Inferior parietal cortex (tissue), 1 donor: ENCODE measurements around the gene WNT3.
"Not testable (repeated sequence)": the region's sequence is repeated elsewhere in the genome, so short reads cannot be mapped to it uniquely, and the experiment has no call there.

ENCODE experiments used
- DNase-seq: peaks from one replicate; pipeline ENCODE4 v3.0.0-alpha.2; 2016; ENCODE audit errors: extremely low spot score

WNT3 gene

GRCh38 chr17:46813920-46814319 is 4.6 kb downstream of the WNT3 start:
- no peak for DNase-seq

- DNase-seq, result no peak
Observed at GRCh38 chr17:46812624-46813318, 5.7 kb downstream of the WNT3 start.

GRCh38 chr17:46811978-46812583 is 6.4 kb downstream of the WNT3 start:
- DNase-seq, result no peak

GRCh38 chr17:46810837-46811236 is 7.7 kb downstream of the WNT3 start:
- DNase-seq, result no peak

DNA sequence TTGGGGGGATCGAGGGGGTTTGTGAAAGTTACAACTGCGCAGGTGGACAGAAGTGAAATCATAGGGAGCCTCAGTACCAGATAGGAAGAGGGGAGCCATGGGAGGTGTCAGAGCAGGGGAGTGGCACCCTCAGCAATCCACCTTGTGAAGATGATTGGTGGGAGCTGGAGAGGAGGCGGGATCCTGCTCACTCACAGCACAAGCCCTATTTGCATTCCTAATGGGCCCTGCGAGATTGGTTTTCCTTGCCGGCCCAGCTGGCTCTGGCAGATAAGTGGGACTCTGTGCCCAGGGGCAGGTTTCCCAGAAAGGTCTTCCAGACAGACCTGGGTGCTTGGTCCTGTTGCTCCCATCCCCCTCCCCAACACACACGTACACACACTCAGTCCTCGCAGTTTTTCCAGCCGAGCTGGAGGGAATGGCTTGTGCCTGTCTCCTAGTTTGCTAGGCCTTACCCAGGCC is 9.4 kb downstream of the WNT3 start:
- no peak for DNase-seq

DNA sequence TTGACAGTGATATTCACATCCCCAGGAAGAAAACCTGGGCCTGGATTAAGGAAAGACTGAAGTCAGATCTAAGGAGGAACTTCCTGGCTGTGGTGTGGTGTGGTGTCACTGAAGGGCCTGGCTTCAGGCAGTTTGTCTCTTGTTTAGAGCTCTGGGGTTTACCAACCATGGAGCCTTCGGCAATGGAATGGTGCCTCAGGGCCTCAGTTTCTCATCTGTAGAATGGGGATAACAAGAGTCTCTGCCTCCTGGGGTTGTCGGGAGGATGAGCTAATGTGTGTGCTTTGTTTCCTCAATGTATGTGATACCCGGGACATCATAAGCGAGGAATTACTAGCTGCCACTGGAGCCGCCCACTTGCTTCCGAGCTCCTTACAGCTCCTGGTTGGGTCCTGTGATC is 12.7 kb downstream of the WNT3 start:
- no peak for DNase-seq

- DNase-seq, result no peak
Observed at GRCh38 chr17:46803544-46803943, 14.9 kb downstream of the WNT3 start.

GRCh38 chr17:46802800-46803199 is 15.7 kb downstream of the WNT3 start:
- no peak for DNase-seq

GRCh38 chr17:46800573-46800972 is 17.9 kb downstream of the WNT3 start:
- no peak for DNase-seq

DNA sequence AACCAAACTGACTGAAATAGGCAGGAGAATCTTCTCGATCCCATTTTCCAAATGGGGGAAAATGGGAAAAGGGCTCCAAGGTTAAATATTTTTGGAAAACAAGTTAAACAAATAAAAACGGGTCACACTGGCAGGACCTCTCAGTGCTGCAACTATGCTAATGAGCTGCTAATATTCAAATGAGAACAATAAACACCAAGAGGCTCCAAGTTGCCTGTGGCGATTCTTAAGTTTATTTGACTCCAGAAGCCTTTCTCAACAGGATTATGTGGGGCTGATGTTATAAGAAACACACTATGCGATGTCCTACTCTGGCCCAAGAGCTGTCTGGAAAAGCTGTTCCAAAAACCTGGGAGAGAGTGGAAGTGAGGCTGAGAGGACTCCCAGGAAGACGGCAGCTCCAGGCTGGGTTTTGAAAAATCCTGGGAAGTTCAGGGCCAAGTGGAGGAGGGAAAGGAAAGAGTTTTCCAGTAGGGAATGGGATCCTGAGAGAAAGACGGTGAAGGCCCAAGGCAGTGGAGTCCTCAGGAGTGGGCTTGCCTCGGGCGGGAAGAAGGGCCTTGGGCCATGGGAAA is 21.4 kb downstream of the WNT3 start:
- DNase-seq, result no peak

GRCh38 chr17:46796524-46796923 is 22.0 kb downstream of the WNT3 start:
- DNase-seq, result no peak

DNA sequence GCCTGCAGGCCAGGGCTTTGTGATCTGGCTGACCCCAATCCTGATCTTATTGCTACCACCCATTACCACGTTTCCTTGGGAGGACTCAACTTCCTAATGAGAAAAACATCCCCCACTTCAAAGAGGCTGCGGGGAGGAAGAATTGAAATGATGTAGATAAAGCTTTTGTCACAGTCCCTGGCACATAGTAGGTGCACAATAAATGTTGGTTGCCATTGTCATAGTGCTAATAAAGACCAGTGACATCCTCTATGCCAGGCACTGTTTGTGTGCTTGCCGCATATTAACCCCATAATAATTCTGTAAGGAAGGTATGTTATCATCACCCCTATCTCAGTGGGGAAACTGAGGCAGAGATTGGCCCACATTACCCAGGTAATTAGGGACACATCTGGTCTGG is 22.4 kb downstream of the WNT3 start:
- no peak for DNase-seq

DNA sequence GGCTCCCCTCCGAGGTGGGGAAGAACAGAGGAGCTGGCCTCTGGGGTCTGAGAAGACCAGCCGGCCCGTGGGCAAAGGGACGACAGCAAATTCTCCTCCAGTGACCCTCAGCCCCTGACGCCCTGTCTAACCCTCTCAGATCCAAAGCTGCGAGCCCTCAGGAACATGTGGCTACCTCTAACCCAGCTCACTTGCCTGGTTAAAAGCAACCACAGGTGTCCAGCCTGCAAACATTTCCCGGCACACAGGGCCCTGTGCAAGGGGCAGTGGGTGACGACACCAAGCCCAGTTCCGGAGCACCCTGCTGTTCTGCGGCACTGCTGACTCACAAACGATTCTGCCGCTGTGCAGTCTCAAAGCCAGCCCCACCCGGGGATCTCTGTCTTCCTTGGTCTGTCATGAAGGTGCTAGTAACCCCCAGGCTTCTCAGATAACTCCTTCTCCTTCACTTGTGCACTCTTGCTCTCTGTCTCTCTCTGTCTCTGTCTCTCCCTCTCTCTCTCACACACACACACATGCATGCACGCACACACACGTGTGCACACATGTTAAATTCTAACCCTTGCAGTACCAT is 23.0 kb downstream of the WNT3 start:
- no peak for DNase-seq

GRCh38 chr17:46794318-46794717 is 24.2 kb downstream of the WNT3 start:
- DNase-seq, result no peak

GRCh38 chr17:46793541-46793940 is 25.0 kb downstream of the WNT3 start:
- DNase-seq, result no peak

- not testable (repeated sequence) for DNase-seq
Observed at GRCh38 chr17:46793023-46793422, 25.5 kb downstream of the WNT3 start.

DNA sequence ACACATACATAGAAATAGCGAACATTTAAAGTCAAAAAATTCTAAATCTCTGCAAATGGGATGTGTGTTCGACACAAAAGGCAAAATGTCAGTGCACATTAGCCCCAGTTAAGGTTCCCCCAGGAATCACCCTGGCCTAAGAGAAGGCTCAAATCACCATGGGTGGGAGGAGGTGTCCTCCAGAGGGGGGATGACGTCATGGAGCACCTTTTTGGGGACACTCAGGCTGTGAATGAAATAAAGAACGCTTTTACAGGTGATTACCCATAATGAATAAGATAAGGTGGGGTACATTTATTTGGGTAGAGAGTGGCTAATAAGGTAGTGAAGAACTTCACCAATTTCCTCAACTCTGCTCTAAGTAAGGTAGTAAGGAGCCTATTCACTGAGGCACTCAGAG is 26.4 kb downstream of the WNT3 start:
- DNase-seq, result no peak

DNA sequence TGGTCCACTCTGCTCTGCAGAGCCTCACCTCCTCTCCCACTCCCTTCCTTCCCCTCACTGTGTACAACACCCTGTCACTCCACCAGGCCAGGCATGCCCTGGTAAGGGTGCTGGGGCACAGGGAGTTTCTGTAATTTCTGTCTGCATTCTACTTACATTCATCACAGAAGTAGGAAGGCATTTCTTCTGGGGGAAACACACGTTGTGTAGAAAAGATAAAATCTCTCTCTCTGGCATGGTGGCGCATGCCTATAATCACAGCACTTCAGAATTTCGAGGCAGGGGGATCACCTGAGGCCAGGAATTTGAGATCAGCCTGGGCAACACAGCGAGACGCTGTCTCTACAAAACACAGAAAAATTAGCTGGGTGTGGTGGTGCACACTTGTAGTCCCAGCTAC is 27.0 kb downstream of the WNT3 start:
- DNase-seq, result no peak

DNA sequence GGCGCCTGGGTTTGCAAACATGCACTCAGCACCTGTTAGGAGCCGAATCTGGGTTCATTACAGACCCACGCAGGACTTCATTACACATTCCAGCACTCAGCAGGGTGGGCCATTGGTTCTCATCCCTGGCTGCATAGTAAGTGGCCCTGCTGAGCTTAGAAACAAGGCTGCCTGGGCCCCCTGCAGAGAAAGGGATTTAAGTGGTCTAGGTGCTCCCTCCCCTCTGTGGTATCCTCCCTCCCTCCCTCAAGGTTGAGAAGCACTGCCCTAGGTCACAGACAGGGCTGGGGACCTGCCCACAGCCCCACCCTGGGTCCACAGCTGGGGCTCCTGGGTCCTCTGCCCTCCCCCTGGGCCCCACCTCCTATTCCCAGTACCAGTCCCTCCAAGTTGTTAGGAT is 28.3 kb downstream of the WNT3 start:
- DNase-seq, result no peak

- no peak for DNase-seq
Observed at GRCh38 chr17:46789610-46790009, 28.9 kb downstream of the WNT3 start.

DNA sequence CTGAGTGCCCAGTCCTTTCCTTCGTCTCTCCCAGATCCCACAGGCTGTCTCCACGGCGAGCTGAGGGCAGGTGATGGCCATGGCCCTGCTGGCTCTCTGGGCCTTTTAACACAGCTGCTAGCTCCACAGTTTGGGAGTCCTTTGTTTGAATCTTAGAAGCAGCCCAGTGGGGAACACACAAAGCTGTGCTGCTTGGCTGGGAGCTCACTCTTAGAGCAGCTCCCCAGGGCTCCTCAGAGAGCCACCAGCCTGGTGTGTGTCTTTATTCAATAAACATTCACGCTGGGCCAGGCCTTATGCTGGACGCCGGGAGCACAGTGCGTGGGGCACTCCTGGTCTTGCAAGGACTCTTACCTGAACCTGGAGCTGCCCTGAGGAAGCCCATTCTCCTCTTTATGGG is 29.7 kb downstream of the WNT3 start:
- no peak for DNase-seq

DNA sequence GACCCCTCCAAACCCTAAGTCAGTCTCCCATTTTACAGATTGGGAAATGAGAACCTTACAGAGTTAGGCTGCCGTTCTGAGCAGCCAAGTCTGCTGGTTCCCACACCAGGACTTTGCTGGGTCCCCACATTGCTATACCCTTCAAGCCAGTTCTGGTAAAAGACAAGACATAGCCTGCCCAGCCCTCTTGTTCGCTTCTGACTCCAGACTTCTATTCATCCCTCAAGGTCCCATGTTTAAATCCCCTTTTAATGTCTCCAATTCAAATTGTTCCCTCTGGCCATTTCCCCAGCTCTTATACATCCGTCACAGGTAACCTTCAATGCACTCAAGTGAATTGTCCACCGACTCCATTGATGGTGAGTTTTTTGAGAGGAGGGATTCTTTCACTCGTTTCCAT is 30.2 kb downstream of the WNT3 start:
- DNase-seq, result no peak

DNA sequence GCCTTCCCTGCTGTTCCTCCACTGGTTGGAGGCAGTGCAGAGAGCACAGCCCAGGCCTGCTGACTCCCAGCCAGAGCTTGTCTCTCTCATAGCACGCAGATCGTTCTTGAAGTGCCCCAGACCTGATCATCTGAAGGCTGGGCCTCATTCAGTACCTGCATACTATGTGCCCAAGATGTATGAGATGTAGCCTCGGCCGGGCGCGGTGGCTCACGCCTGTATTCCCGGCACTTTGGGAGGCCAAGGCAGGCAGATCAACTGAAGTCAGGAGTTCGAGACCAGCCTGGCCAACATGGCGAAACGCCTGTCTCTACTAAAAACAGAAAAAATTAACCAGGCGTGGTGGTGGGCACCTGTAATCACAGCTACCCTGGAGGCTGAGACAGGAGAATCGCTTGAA is 31.0 kb downstream of the WNT3 start:
- no peak for DNase-seq
